Measurements from ENCODE around the gene CTU2. TPM values are rescaled to one million over a fixed set of nuclear protein-coding genes. Genes with fewer than 3 reads are reported as not detected.

The CTU2 gene
- total RNA-seq, 1 experiment from 2014 or later = 52.4 TPM

DNA sequence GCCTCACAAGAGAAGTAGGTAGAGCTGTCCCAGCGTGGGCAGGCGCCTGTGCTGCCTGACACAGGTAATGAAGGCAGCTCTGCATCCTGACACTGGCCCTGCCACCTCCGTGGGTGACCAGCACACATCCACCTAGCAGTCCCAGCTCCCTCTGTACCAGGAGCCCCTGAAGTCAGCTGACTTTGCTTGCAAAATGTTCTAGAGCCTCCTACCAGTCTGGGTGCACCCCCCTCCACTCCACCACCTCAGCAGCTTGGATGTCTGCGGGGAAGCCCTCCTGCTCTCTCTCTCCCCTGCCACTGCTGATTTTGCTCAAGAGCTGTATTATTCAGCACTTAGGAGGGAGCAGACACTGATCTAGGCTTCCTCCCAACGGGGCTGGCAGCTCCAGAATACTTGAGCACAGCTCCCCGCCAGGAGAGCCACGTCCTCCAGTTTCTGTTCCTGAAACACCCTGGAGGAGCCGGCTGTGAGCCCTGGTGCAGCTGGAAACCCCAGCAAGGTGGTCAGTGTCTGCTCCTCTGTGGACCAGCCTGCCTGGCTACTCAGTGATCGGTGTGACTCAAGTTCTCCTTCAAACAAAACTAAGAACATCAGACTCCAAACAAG, 1.1 kb upstream of the CTU2 start (continued):
- TF ChIP-seq, protein P1, sequence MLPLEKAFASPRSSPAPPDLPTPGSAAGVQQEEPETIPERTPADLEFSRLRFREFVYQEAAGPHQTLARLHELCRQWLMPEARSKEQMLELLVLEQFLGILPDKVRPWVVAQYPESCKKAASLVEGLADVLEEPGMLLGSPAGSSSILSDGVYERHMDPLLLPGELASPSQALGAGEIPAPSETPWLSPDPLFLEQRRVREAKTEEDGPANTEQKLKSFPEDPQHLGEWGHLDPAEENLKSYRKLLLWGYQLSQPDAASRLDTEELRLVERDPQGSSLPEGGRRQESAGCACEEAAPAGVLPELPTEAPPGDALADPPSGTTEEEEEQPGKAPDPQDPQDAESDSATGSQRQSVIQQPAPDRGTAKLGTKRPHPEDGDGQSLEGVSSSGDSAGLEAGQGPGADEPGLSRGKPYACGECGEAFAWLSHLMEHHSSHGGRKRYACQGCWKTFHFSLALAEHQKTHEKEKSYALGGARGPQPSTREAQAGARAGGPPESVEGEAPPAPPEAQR (CRISPR knock-in tag; IDR thresholded peaks at IDR 0.05) = no peak
- TF ChIP-seq FOXK1 (CRISPR knock-in tag; IDR thresholded peaks at IDR 0.05) = no peak

DNA sequence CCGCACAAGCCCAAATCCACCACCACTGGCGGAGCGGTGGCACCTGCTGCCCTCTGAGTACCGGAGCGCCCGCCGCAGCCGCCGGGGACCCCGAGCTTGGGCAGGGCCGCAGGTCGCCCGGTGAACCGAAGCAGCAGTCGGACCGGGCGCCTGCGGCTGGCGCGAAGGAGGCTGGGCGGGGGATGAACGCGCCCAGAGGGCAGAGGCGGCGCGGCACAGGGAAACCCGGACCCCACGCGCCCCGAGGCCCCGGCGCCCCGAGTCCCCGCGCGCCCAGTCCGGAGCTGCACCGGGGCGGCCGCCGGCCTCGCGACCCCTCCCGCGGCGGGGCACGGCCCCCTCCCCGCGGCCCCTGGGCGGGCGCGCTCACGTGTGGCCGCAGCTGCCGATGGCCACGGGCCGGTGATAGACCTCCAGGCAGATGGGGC, 488 bp upstream of the CTU2 start:
- Mint-ChIP-seq H3K27me3 (ENCODE audit: low read depth) (no peaks in the 10 kb centered on the region), H3K36me3 (no peaks in the 10 kb centered on the region), H3K27ac (no peak overlapping the region), H3K4me3 (peak overlapping the region; percentile 84), H3K9me3 (no peaks in the 10 kb centered on the region), H3K4me1 (peaks cover 19% of the 10 kb centered on the region)
- CTCF ChIA-PET = interaction anchor here (1.3 to 6.8 kb wide), 4 partner anchors 21 to 88 kb away, joined by 3 to 46 read pairs (median 7); no protein-coding TSS in a partner anchor
- peak; percentile 12 for ATAC-seq
- POLR2A ChIA-PET = interaction anchor here (1.0 kb wide), 1 partner anchor 43 kb away, joined by 3 read pairs; the partner anchor contains the start of gene MVD
- no peak for DNase-seq (ENCODE audit: low spot score)
- TF ChIP-seq ZNF425 (CRISPR knock-in tag; conservative IDR thresholded peaks at IDR 0.05) (no peak), MYBL2 (CRISPR knock-in tag; IDR thresholded peaks at IDR 0.05) (no peak), ZNF396 (CRISPR knock-in tag; IDR thresholded peaks at IDR 0.05; ENCODE audit: borderline replicate concordance) (no peak), ESRRA (CRISPR knock-in tag; IDR thresholded peaks at IDR 0.05; ENCODE audit: borderline replicate concordance) (no peak), FOXK1 (CRISPR knock-in tag; IDR thresholded peaks at IDR 0.05) (no peak), ZNF121 (CRISPR knock-in tag; IDR thresholded peaks at IDR 0.05) (no peak), AFF4 (CRISPR knock-in tag; IDR thresholded peaks at IDR 0.05; ENCODE audit: borderline replicate concordance) (no peak), NFATC4 (CRISPR knock-in tag; IDR thresholded peaks at IDR 0.05) (no peak), SP1 (CRISPR knock-in tag; conservative IDR thresholded peaks at IDR 0.05) (no peak), NFE2L1 (CRISPR knock-in tag; IDR thresholded peaks at IDR 0.05) (no peak), NR3C1 (CRISPR knock-in tag; conservative IDR thresholded peaks at IDR 0.05; ENCODE audit: low read depth) (no peak), EMX1 (CRISPR knock-in tag; IDR thresholded peaks at IDR 0.05) (no peak), IRF1 (CRISPR knock-in tag; IDR thresholded peaks at IDR 0.05) (no peak), ATF6 (CRISPR knock-in tag; IDR thresholded peaks at IDR 0.05) (no peak), JUN (CRISPR knock-in tag; IDR thresholded peaks at IDR 0.05) (no peak)
- TF ChIP-seq, protein P2, sequence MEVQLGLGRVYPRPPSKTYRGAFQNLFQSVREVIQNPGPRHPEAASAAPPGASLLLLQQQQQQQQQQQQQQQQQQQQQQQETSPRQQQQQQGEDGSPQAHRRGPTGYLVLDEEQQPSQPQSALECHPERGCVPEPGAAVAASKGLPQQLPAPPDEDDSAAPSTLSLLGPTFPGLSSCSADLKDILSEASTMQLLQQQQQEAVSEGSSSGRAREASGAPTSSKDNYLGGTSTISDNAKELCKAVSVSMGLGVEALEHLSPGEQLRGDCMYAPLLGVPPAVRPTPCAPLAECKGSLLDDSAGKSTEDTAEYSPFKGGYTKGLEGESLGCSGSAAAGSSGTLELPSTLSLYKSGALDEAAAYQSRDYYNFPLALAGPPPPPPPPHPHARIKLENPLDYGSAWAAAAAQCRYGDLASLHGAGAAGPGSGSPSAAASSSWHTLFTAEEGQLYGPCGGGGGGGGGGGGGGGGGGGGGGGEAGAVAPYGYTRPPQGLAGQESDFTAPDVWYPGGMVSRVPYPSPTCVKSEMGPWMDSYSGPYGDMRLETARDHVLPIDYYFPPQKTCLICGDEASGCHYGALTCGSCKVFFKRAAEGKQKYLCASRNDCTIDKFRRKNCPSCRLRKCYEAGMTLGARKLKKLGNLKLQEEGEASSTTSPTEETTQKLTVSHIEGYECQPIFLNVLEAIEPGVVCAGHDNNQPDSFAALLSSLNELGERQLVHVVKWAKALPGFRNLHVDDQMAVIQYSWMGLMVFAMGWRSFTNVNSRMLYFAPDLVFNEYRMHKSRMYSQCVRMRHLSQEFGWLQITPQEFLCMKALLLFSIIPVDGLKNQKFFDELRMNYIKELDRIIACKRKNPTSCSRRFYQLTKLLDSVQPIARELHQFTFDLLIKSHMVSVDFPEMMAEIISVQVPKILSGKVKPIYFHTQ (CRISPR knock-in tag; IDR thresholded peaks at IDR 0.05) = no peak
- TF ChIP-seq, protein P3, sequence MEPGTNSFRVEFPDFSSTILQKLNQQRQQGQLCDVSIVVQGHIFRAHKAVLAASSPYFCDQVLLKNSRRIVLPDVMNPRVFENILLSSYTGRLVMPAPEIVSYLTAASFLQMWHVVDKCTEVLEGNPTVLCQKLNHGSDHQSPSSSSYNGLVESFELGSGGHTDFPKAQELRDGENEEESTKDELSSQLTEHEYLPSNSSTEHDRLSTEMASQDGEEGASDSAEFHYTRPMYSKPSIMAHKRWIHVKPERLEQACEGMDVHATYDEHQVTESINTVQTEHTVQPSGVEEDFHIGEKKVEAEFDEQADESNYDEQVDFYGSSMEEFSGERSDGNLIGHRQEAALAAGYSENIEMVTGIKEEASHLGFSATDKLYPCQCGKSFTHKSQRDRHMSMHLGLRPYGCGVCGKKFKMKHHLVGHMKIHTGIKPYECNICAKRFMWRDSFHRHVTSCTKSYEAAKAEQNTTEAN (CRISPR knock-in tag; IDR thresholded peaks at IDR 0.05) = no peak
